ENCODE results near the gene NBEAL1.
"Not testable (repeated sequence)": the region's sequence is repeated elsewhere in the genome, so short reads cannot be mapped to it uniquely, and the experiment has no call there.

Gene NBEAL1

GRCh38 chr2:203200866-203201265 is 186.2 kb downstream of the NBEAL1 start:
- H3K27me3 ChIP-seq (ENCODE audit: control insufficient read depth, insufficient read depth, low read length), result no peaks in the 10 kb centered on the region
- H3K4me3 ChIP-seq (ENCODE audit: low read length), result no peak overlapping the region
- H3K4me1 ChIP-seq (ENCODE audit: control insufficient read depth, insufficient read depth, low read length), result no peaks in the 10 kb centered on the region
- H3K9ac ChIP-seq (ENCODE audit: low read length), result no peak overlapping the region
- H3K27ac ChIP-seq (ENCODE audit: low read depth, low read length), result no peak overlapping the region
- peaks cover 4% of the 10 kb centered on the region for H3K36me3 ChIP-seq (ENCODE audit: control insufficient read depth, insufficient read depth, low read length)

- Histone ChIP-seq H3K4me1 (ENCODE audit: control insufficient read depth, insufficient read depth, low read length) (no peaks in the 10 kb centered on the region), H3K9ac (ENCODE audit: low read length) (no peak overlapping the region), H3K36me3 (ENCODE audit: control insufficient read depth, insufficient read depth, low read length) (peaks cover 2% of the 10 kb centered on the region), H3K27ac (ENCODE audit: low read depth, low read length) (no peak overlapping the region), H3K27me3 (ENCODE audit: control insufficient read depth, insufficient read depth, low read length) (no peaks in the 10 kb centered on the region), H3K4me3 (ENCODE audit: low read length) (no peak overlapping the region)
These were observed 186.8 kb downstream of the NBEAL1 start for GRCh38 chr2:203201426-203201825.

- Histone ChIP-seq H3K4me1 (ENCODE audit: control insufficient read depth, insufficient read depth, low read length) (no peaks in the 10 kb centered on the region), H3K4me3 (ENCODE audit: low read length) (no peak overlapping the region), H3K9ac (ENCODE audit: low read length) (no peak overlapping the region), H3K36me3 (ENCODE audit: control insufficient read depth, insufficient read depth, low read length) (peaks cover 2% of the 10 kb centered on the region), H3K27me3 (ENCODE audit: control insufficient read depth, insufficient read depth, low read length) (no peaks in the 10 kb centered on the region), H3K27ac (ENCODE audit: low read depth, low read length) (no peak overlapping the region)
These were observed 194.9 kb downstream of the NBEAL1 start for GRCh38 chr2:203209538-203209937.

GRCh38 chr2:203225423-203226039 is 210.9 kb downstream of the NBEAL1 start:
- H3K4me1 ChIP-seq (ENCODE audit: control insufficient read depth, insufficient read depth, low read length), result no peaks in the 10 kb centered on the region
- no peaks in the 10 kb centered on the region for H3K27me3 ChIP-seq (ENCODE audit: control insufficient read depth, insufficient read depth, low read length)
- H3K27ac ChIP-seq (ENCODE audit: low read depth, low read length), result no peak overlapping the region
- H3K36me3 ChIP-seq (ENCODE audit: control insufficient read depth, insufficient read depth, low read length), result no peaks in the 10 kb centered on the region
- H3K9ac ChIP-seq (ENCODE audit: low read length), result no peak overlapping the region
- no peak overlapping the region for H3K4me3 ChIP-seq (ENCODE audit: low read length)

GRCh38 chr2:203229674-203230073 is 215.0 kb downstream of the NBEAL1 start:
- not testable (repeated sequence) for H3K4me1 ChIP-seq (ENCODE audit: control insufficient read depth, insufficient read depth, low read length); H3K9ac ChIP-seq (ENCODE audit: low read length); H3K27me3 ChIP-seq (ENCODE audit: control insufficient read depth, insufficient read depth, low read length); H3K36me3 ChIP-seq (ENCODE audit: control insufficient read depth, insufficient read depth, low read length); H3K4me3 ChIP-seq (ENCODE audit: low read length); H3K27ac ChIP-seq (ENCODE audit: low read depth, low read length)

GRCh38 chr2:203237346-203238238 is 222.9 kb downstream of the NBEAL1 start:
- peaks cover 9% of the 10 kb centered on the region for H3K4me1 ChIP-seq (ENCODE audit: control insufficient read depth, insufficient read depth, low read length)
- H3K27me3 ChIP-seq (ENCODE audit: control insufficient read depth, insufficient read depth, low read length), result no peaks in the 10 kb centered on the region
- no peak overlapping the region for H3K27ac ChIP-seq (ENCODE audit: low read depth, low read length)
- H3K9ac ChIP-seq (ENCODE audit: low read length), result no peak overlapping the region
- H3K4me3 ChIP-seq (ENCODE audit: low read length), result peak overlapping the region; percentile 63
- H3K36me3 ChIP-seq (ENCODE audit: control insufficient read depth, insufficient read depth, low read length), result no peaks in the 10 kb centered on the region

- Histone ChIP-seq H3K27ac (ENCODE audit: low read depth, low read length) (peak overlapping the region; percentile 82), H3K27me3 (ENCODE audit: control insufficient read depth, insufficient read depth, low read length) (no peaks in the 10 kb centered on the region), H3K4me3 (ENCODE audit: low read length) (peak overlapping the region; percentile 63), H3K36me3 (ENCODE audit: control insufficient read depth, insufficient read depth, low read length) (no peaks in the 10 kb centered on the region), H3K9ac (ENCODE audit: low read length) (peak overlapping the region; percentile 36), H3K4me1 (ENCODE audit: control insufficient read depth, insufficient read depth, low read length) (peaks cover 9% of the 10 kb centered on the region)
These were observed 223.6 kb downstream of the NBEAL1 start for GRCh38 chr2:203238292-203238703.

- Histone ChIP-seq H3K4me1 (ENCODE audit: control insufficient read depth, insufficient read depth, low read length) (peaks cover 9% of the 10 kb centered on the region), H3K4me3 (ENCODE audit: low read length) (peak within 1 kb of the TSS; percentile 63), H3K27ac (ENCODE audit: low read depth, low read length) (peak within 1 kb of the TSS; percentile 96), H3K27me3 (ENCODE audit: control insufficient read depth, insufficient read depth, low read length) (no peaks in the 10 kb centered on the region), H3K9ac (ENCODE audit: low read length) (peak within 1 kb of the TSS; percentile 76), H3K36me3 (ENCODE audit: control insufficient read depth, insufficient read depth, low read length) (no peaks in the 10 kb centered on the region)
These were observed 224.2 kb downstream of the NBEAL1 start, which contains the start of gene CYP20A1 for GRCh38 chr2:203238704-203239526. Gene CYP20A1, plus strand, starts transcription at chr2:203239018. Its CDS starts 45 bp downstream, at chr2:203239063.

- no peaks in the 10 kb centered on the region for H3K36me3 ChIP-seq (ENCODE audit: control insufficient read depth, insufficient read depth, low read length)
- no peak overlapping the region for H3K27ac ChIP-seq (ENCODE audit: low read depth, low read length)
- H3K9ac ChIP-seq (ENCODE audit: low read length), result no peak overlapping the region
- peaks cover 9% of the 10 kb centered on the region for H3K4me1 ChIP-seq (ENCODE audit: control insufficient read depth, insufficient read depth, low read length)
- no peak overlapping the region for H3K4me3 ChIP-seq (ENCODE audit: low read length)
- no peaks in the 10 kb centered on the region for H3K27me3 ChIP-seq (ENCODE audit: control insufficient read depth, insufficient read depth, low read length)
These were observed 225.8 kb downstream of the NBEAL1 start for GRCh38 chr2:203240491-203240890.

GRCh38 chr2:203242518-203242917 is 227.8 kb downstream of the NBEAL1 start:
- Histone ChIP-seq H3K9ac (ENCODE audit: low read length) (no peak overlapping the region), H3K27me3 (ENCODE audit: control insufficient read depth, insufficient read depth, low read length) (no peaks in the 10 kb centered on the region), H3K4me1 (ENCODE audit: control insufficient read depth, insufficient read depth, low read length) (peaks cover 7% of the 10 kb centered on the region), H3K36me3 (ENCODE audit: control insufficient read depth, insufficient read depth, low read length) (no peaks in the 10 kb centered on the region), H3K4me3 (ENCODE audit: low read length) (no peak overlapping the region), H3K27ac (ENCODE audit: low read depth, low read length) (no peak overlapping the region)

- no peak overlapping the region for H3K27ac ChIP-seq (ENCODE audit: low read depth, low read length)
- no peaks in the 10 kb centered on the region for H3K4me1 ChIP-seq (ENCODE audit: control insufficient read depth, insufficient read depth, low read length)
- H3K36me3 ChIP-seq (ENCODE audit: control insufficient read depth, insufficient read depth, low read length), result no peaks in the 10 kb centered on the region
- no peak overlapping the region for H3K9ac ChIP-seq (ENCODE audit: low read length)
- no peak overlapping the region for H3K4me3 ChIP-seq (ENCODE audit: low read length)
- no peaks in the 10 kb centered on the region for H3K27me3 ChIP-seq (ENCODE audit: control insufficient read depth, insufficient read depth, low read length)
These were observed 232.0 kb downstream of the NBEAL1 start for GRCh38 chr2:203246646-203247045.

GRCh38 chr2:203252818-203253217 is 238.1 kb downstream of the NBEAL1 start:
- Histone ChIP-seq H3K36me3 (ENCODE audit: control insufficient read depth, insufficient read depth, low read length) (peaks cover 8% of the 10 kb centered on the region), H3K4me3 (ENCODE audit: low read length) (no peak overlapping the region), H3K9ac (ENCODE audit: low read length) (no peak overlapping the region), H3K27ac (ENCODE audit: low read depth, low read length) (no peak overlapping the region), H3K4me1 (ENCODE audit: control insufficient read depth, insufficient read depth, low read length) (no peaks in the 10 kb centered on the region), H3K27me3 (ENCODE audit: control insufficient read depth, insufficient read depth, low read length) (no peaks in the 10 kb centered on the region)
